Sigmoid colon (tissue), 7 donors: ENCODE data around the gene IGIP. TPM values are rescaled to one million over a fixed set of nuclear protein-coding genes. Genes with fewer than 3 reads are reported as not detected.

ENCODE experiments used
- DNase-seq: peaks from one replicate; pipeline ENCODE4 v3.0.0-alpha.2; 2019
- H3K27ac ChIP-seq, 4 donors: fragments of 200-600 bp; sonication (generic); one replicate each; pipeline ENCODE4 v1.5.1; 2016 to 2019; ENCODE audit warnings: mild to moderate bottlenecking in 1 of 4
- H3K27me3 ChIP-seq, 3 donors: fragments of 200-600 bp; sonication (generic); one replicate each; pipeline ENCODE4 v1.5.1; 2019; ENCODE audit warnings: mild to moderate bottlenecking in 1 of 3
- H3K36me3 ChIP-seq, 4 donors: fragments of 200-600 bp; sonication (generic); one replicate each; pipeline ENCODE4 v1.5.1; 2016 to 2019
- H3K4me1 ChIP-seq, 4 donors: fragments of 200-600 bp; sonication (generic); one replicate each; pipeline ENCODE4 v1.5.1; 2017 to 2019
- H3K4me3 ChIP-seq, 4 donors: fragments of 200-600 bp; sonication (generic); one replicate each; pipeline ENCODE4 v1.5.1; 2017 to 2019; ENCODE audit warnings: mild to moderate bottlenecking in 2 of 4, moderate library complexity in 1 of 4
- H3K9me3 ChIP-seq, 4 donors: fragments of 200-600 bp in 3 of 4; sonication (generic) in 3 of 4; one replicate each; pipeline versions ENCODE4 v1.5.1 to v1.6.1; 2013 to 2019
- EP300 ChIP-seq, 4 donors: sonication (generic); formaldehyde crosslinking; IDR thresholded peaks; one replicate each; pipeline ENCODE4 v1.6.1; 2017; ENCODE audit warnings: antibody characterized with exemption in 4 of 4
- POLR2A ChIP-seq, 2 donors: fragments of 450-650 bp; IDR thresholded peaks; one replicate each; pipeline ENCODE4 v1.6.1; 2016; ENCODE audit warnings: antibody characterized with exemption in 2 of 2, mild to moderate bottlenecking in 2 of 2, moderate library complexity in 2 of 2
- POLR2AphosphoS5 ChIP-seq, 4 donors: sonication (generic); formaldehyde crosslinking; IDR thresholded peaks; one replicate each; pipeline ENCODE4 v1.6.1; 2017; ENCODE audit warnings: antibody characterized with exemption in 4 of 4
- WGBS, 2 donors: extraction: QIAGEN DNeasy Blood & Tissue Kit; methylation state at CpG; one replicate each; pipeline ENCODE4 v1.1.7; 2013; 5-methylcytosine and 5-hydroxymethylcytosine counted together
- intact Hi-C: fragments of 100-400 bp; cut with DNase I; formaldehyde crosslinking; loops from one replicate; pipeline ENCODE4 v1.15.1; 2023
- polyA plus RNA-seq, 3 donors: library from polyadenylated mRNA; stranded (reverse); fragments of 200-250 nt; gene quantifications; one replicate each; pipeline ENCODE4 v1.2.3, GENCODE V29; 2013
- total RNA-seq, 4 donors: library from RNA; depleted of rRNA; stranded (reverse); fragments of >200 nt; gene quantifications; one replicate each; pipeline ENCODE4 v1.1.0, GENCODE V29; 2016
- TF ChIP-seq, protein P1 (sequence below), 4 experiments: fragments of 450-650 bp in 3 of 4; fragments of 200-600 bp in 1 of 4; IDR thresholded peaks; one replicate each; pipeline ENCODE4 v1.5.1; 2016 to 2019; ENCODE audit warnings: antibody characterized with exemption in 4 of 4, mild to moderate bottlenecking in 3 of 4, moderate library complexity in 2 of 4
- donor health status: healthy with polysubstance abuse.
- donor health status: Bipolar disorder and iron deficiency.
- donor health status: healthy.

IGIP gene
- total and polyA plus RNA-seq, 7 donors = 3.5 to 35.2 (median 24.7) TPM

DNA sequence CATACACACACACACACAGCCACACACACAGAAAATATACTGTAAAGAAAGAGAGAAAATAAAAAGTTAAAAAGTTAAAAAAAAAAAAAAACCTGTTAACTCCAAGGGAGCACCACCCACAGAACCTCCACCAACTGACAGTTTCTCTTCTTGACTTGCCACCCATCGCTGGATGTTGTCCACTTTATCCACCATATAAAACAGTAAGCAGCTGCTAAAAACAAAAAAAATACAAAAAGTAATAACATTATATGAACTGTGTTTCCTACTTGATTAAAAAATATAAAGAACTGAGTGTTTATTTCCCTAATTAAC, 10.6 kb upstream of the IGIP start:
- Histone ChIP-seq H3K4me3 (peak overlapping the region in 3 of 4 donors; percentile 71 to 85 (median 80)), H3K36me3 (no peaks in the 10 kb centered on the region), H3K27ac (peak overlapping the region; percentile 93 to 96 (median 96)), H3K27me3 (no peaks in the 10 kb centered on the region), H3K9me3 (no peaks in the 10 kb centered on the region), H3K4me1 (peaks cover 0 to 58% (median 53%) of the 10 kb centered on the region in 4 donors)
- intact Hi-C loops = loop anchor here (2.0 kb wide), 1 partner anchor 30 kb away; no protein-coding TSS in a partner anchor
- WGBS, 2 donors = 14 to 42% methylated on average over 1 of the region's 1 CpG
- no peak for DNase-seq
- no peak for TF ChIP-seq POLR2AphosphoS5 (IDR thresholded peaks at IDR 0.05)
- TF ChIP-seq, protein P1, sequence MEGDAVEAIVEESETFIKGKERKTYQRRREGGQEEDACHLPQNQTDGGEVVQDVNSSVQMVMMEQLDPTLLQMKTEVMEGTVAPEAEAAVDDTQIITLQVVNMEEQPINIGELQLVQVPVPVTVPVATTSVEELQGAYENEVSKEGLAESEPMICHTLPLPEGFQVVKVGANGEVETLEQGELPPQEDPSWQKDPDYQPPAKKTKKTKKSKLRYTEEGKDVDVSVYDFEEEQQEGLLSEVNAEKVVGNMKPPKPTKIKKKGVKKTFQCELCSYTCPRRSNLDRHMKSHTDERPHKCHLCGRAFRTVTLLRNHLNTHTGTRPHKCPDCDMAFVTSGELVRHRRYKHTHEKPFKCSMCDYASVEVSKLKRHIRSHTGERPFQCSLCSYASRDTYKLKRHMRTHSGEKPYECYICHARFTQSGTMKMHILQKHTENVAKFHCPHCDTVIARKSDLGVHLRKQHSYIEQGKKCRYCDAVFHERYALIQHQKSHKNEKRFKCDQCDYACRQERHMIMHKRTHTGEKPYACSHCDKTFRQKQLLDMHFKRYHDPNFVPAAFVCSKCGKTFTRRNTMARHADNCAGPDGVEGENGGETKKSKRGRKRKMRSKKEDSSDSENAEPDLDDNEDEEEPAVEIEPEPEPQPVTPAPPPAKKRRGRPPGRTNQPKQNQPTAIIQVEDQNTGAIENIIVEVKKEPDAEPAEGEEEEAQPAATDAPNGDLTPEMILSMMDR (IDR thresholded peaks at IDR 0.05) = no peak
- no peak for TF ChIP-seq EP300 (IDR thresholded peaks at IDR 0.05)
- no peak for TF ChIP-seq POLR2A (IDR thresholded peaks at IDR 0.05)

DNA sequence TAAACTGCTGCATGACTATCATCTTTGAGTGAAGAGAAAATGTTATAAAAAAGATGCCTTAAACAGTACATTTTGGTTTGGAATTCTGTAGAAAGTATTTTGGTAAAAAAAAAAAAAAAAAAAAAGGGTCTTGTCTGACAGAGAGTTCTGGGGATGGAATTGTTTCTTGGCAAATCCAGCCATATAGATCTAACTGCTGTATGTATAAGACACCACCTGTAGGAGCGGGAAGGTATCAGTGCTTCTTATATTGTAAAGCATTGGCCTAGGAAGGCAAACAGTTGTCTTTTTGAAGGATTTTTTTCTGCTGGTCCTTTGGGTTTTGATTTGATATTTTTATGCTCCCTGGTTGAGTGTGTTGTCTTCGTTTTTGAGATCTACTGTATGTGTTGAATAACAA, 9.0 kb upstream of the IGIP start:
- no peaks in the 10 kb centered on the region for H3K9me3 ChIP-seq
- peak overlapping the region in 1 of 4 donors; percentile 8 for H3K27ac ChIP-seq
- WGBS, 2 donors = 57 to 83% methylated on average over 2 of the region's 2 CpGs
- TF ChIP-seq, protein P1 (IDR thresholded peaks at IDR 0.05) = no peak
- no peak overlapping the region for H3K4me3 ChIP-seq
- no peaks in the 10 kb centered on the region for H3K27me3 ChIP-seq
- H3K36me3 ChIP-seq = no peaks in the 10 kb centered on the region
- peaks cover 0 to 58% (median 55%) of the 10 kb centered on the region in 4 donors for H3K4me1 ChIP-seq
- intact Hi-C loops = no loop called here
- DNase-seq = no peak

DNA sequence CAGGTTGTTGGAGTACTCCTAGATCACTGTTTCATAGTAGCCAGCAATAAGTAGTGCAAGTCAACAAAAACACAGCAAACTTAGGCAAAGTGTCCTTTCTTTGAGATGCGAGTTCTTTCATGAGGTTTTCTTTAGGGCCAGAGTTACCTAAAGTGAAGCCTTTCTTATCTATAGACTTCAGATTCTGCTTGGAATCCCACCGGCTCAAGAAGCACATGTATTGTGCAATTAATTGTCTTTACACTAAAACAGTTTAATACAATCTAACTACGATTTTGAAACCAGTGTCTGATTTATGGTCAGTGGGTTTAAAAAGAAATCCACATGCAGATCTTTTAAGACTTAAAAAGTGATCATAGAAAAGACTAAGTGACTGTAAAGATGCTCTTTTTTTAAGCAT, 8.2 kb upstream of the IGIP start:
- Histone ChIP-seq H3K27ac (peak overlapping the region in 1 of 4 donors; percentile 8), H3K4me1 (peaks cover 0 to 52% (median 51%) of the 10 kb centered on the region in 4 donors), H3K9me3 (no peaks in the 10 kb centered on the region), H3K27me3 (no peaks in the 10 kb centered on the region), H3K4me3 (no peak overlapping the region), H3K36me3 (no peaks in the 10 kb centered on the region)
- no peak for DNase-seq
- intact Hi-C loops = no loop called here
- TF ChIP-seq POLR2AphosphoS5 (IDR thresholded peaks at IDR 0.05) (no peak), POLR2A (IDR thresholded peaks at IDR 0.05) (no peak), EP300 (IDR thresholded peaks at IDR 0.05) (no peak)
- TF ChIP-seq, protein P1 (IDR thresholded peaks at IDR 0.05) = no peak
- 75 to 80% methylated on average over 3 of the region's 3 CpGs for WGBS, 2 donors

DNA sequence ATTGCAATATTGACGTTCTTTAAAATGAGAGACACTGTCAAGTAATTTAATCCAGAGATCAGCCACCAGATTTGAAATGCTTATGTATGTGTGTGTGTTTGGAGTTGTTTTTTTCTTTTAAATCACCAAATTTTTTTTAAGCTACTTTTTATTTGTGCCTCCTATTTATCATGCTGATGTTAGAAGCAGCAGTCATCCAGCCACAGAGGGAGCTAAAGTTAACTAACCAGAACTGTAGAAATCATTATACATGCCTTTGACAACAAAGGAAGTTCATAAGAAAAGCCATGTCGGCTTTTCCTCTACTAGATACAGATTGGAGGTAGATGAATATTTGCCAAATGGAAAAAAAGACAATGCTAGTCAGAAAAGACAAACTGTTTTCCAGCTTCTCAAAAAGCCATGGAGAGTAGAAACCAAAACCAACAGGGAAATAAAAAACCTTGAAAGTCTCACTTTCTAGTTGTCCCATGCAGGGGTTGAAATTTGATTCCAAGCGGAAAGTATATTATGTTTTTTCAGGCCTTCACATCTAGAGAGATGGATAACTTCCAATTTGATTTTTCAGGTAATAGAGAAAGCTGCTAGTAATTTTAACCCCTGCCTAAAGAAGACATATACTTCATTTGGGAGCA, 7.3 kb upstream of the IGIP start:
- DNase-seq = no peak
- intact Hi-C loops = no loop called here
- no peaks in the 10 kb centered on the region for H3K27me3 ChIP-seq
- no peaks in the 10 kb centered on the region for H3K9me3 ChIP-seq
- H3K4me3 ChIP-seq = no peak overlapping the region
- H3K27ac ChIP-seq = no peak overlapping the region
- 76 to 81% methylated on average over 3 of the region's 3 CpGs for WGBS, 2 donors
- no peak for TF ChIP-seq POLR2A (IDR thresholded peaks at IDR 0.05)
- TF ChIP-seq POLR2AphosphoS5 (IDR thresholded peaks at IDR 0.05) = no peak
- TF ChIP-seq, protein P1 (IDR thresholded peaks at IDR 0.05) = no peak
- TF ChIP-seq EP300 (IDR thresholded peaks at IDR 0.05) = no peak
- no peaks in the 10 kb centered on the region for H3K36me3 ChIP-seq
- peaks cover 0 to 49% (median 46%) of the 10 kb centered on the region in 4 donors for H3K4me1 ChIP-seq
